Measurements from ENCODE around the gene PRDM16.

DNA sequence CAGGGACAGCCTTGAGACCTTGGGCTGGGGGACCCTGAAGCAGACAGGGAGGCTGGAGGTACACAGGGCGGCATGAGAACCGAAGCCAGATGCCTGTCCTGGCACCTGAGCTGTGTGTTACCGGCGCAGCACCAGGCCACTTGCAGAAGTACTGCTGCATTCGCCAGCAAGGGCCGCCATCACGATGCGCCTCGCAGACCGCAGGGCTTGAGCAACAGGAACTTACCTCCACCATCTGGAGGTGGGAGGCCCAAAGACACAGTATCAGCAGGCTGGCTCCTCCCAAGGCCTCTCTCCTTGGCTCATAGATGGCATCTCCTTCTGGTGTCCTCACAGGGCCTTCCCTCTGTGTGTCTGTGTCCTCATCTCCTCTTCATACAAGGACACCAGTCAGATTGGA lies 90.1 kb downstream of the PRDM16 start:
- TF ChIP-seq CEBPB (IDR thresholded peaks at IDR 0.05; ENCODE audit: low read depth, low read length) (no peak), RFX5 (IDR thresholded peaks at IDR 0.05; ENCODE audit: low read depth, low read length) (no peak), POLR2A (IDR thresholded peaks at IDR 0.05; ENCODE audit: low read depth, low read length) (no peak), MAZ (IDR thresholded peaks at IDR 0.05; ENCODE audit: borderline replicate concordance, low read depth, low read length) (no peak), MXI1 (IDR thresholded peaks at IDR 0.05; ENCODE audit: borderline replicate concordance, low read depth, low read length) (no peak), CHD1 (IDR thresholded peaks at IDR 0.05; ENCODE audit: low read depth, low read length) (no peak), FOS (IDR thresholded peaks at IDR 0.05; ENCODE audit: low read depth, low read length) (no peak), MAFK (IDR thresholded peaks at IDR 0.05; ENCODE audit: low read depth, low read length) (no peak), RCOR1 (IDR thresholded peaks at IDR 0.05; ENCODE audit: insufficient replicate concordance, low read length) (no peak), RAD21 (IDR thresholded peaks at IDR 0.05; ENCODE audit: low read length) (no peak), SMC3 (IDR thresholded peaks at IDR 0.05; ENCODE audit: low read depth, low read length) (no peak)
- TF ChIP-seq, protein P1, sequence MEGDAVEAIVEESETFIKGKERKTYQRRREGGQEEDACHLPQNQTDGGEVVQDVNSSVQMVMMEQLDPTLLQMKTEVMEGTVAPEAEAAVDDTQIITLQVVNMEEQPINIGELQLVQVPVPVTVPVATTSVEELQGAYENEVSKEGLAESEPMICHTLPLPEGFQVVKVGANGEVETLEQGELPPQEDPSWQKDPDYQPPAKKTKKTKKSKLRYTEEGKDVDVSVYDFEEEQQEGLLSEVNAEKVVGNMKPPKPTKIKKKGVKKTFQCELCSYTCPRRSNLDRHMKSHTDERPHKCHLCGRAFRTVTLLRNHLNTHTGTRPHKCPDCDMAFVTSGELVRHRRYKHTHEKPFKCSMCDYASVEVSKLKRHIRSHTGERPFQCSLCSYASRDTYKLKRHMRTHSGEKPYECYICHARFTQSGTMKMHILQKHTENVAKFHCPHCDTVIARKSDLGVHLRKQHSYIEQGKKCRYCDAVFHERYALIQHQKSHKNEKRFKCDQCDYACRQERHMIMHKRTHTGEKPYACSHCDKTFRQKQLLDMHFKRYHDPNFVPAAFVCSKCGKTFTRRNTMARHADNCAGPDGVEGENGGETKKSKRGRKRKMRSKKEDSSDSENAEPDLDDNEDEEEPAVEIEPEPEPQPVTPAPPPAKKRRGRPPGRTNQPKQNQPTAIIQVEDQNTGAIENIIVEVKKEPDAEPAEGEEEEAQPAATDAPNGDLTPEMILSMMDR (conservative IDR thresholded peaks at IDR 0.05; ENCODE audit: low read depth, low read length): no peak
- TF ChIP-seq, protein P2, sequence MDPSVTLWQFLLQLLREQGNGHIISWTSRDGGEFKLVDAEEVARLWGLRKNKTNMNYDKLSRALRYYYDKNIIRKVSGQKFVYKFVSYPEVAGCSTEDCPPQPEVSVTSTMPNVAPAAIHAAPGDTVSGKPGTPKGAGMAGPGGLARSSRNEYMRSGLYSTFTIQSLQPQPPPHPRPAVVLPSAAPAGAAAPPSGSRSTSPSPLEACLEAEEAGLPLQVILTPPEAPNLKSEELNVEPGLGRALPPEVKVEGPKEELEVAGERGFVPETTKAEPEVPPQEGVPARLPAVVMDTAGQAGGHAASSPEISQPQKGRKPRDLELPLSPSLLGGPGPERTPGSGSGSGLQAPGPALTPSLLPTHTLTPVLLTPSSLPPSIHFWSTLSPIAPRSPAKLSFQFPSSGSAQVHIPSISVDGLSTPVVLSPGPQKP (IDR thresholded peaks at IDR 0.05; ENCODE audit: borderline replicate concordance, low read depth, low read length): no peak
- TF ChIP-seq, protein P3, sequence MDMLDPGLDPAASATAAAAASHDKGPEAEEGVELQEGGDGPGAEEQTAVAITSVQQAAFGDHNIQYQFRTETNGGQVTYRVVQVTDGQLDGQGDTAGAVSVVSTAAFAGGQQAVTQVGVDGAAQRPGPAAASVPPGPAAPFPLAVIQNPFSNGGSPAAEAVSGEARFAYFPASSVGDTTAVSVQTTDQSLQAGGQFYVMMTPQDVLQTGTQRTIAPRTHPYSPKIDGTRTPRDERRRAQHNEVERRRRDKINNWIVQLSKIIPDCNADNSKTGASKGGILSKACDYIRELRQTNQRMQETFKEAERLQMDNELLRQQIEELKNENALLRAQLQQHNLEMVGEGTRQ (IDR thresholded peaks at IDR 0.05; ENCODE audit: low read depth, low read length): no peak
